Activated T-cell treated with anti-CD3 and anti-CD28 coated beads for 48 hours (primary cell): ENCODE results near the gene CSNK2A2.

ENCODE experiments used
- DNase-seq: peaks from one replicate; pipeline ENCODE4 v3.0.0-alpha.2; 2020; ENCODE audit warnings: low read depth

CSNK2A2 gene

GRCh38 chr16:58138852-58139251 lies 59.1 kb downstream of the CSNK2A2 start:
- no peak for DNase-seq

- DNase-seq: no peak
These were observed 60.3 kb downstream of the CSNK2A2 start for GRCh38 chr16:58137581-58137980.

GRCh38 chr16:58129097-58129936 lies 68.6 kb downstream of the CSNK2A2 start, which contains the start of gene CFAP20:
CFAP20 (minus strand) TSS chr16:58129381; CDS start chr16:58129115, 266 bp downstream.
- peak; percentile 94 for DNase-seq

- peak; percentile 7 for DNase-seq
These were observed 69.2 kb downstream of the CSNK2A2 start for GRCh38 chr16:58128711-58129096.

- no peak for DNase-seq
These were observed 69.7 kb downstream of the CSNK2A2 start for GRCh38 chr16:58128181-58128631.

- no peak for DNase-seq
These were observed 70.3 kb downstream of the CSNK2A2 start for GRCh38 chr16:58127634-58128033.

- DNase-seq: no peak
These were observed 70.8 kb downstream of the CSNK2A2 start for GRCh38 chr16:58127033-58127556.

GRCh38 chr16:58126451-58126961 lies 71.4 kb downstream of the CSNK2A2 start:
- DNase-seq: no peak

GRCh38 chr16:58125781-58126335 lies 72.0 kb downstream of the CSNK2A2 start:
- no peak for DNase-seq

GRCh38 chr16:58125041-58125440 lies 72.9 kb downstream of the CSNK2A2 start:
- no peak for DNase-seq

GRCh38 chr16:58124601-58124915 lies 73.3 kb downstream of the CSNK2A2 start:
- DNase-seq: no peak

- no peak for DNase-seq
These were observed 73.9 kb downstream of the CSNK2A2 start for GRCh38 chr16:58123896-58124600.

- DNase-seq: no peak
These were observed 76.8 kb downstream of the CSNK2A2 start for GRCh38 chr16:58121132-58121531.

- DNase-seq: no peak
These were observed 77.7 kb downstream of the CSNK2A2 start for GRCh38 chr16:58120234-58120633.

- DNase-seq: no peak
These were observed 78.4 kb downstream of the CSNK2A2 start for GRCh38 chr16:58119509-58119845.

GRCh38 chr16:58118801-58119508 lies 79.0 kb downstream of the CSNK2A2 start:
- DNase-seq: no peak

- DNase-seq: no peak
These were observed 81.4 kb downstream of the CSNK2A2 start for GRCh38 chr16:58116529-58116928.

GRCh38 chr16:58116081-58116480 lies 81.8 kb downstream of the CSNK2A2 start:
- DNase-seq: no peak

GRCh38 chr16:58114827-58115825 lies 82.8 kb downstream of the CSNK2A2 start:
- DNase-seq: no peak

- no peak for DNase-seq
These were observed 86.6 kb downstream of the CSNK2A2 start for GRCh38 chr16:58111302-58111627.
